ENCODE measurements around the gene LRRC49. TPM values are rescaled to one million over a fixed set of nuclear protein-coding genes. Genes with fewer than 3 reads are reported as not detected.
"Not testable (repeated sequence)": the region's sequence is repeated elsewhere in the genome, so short reads cannot be mapped to it uniquely, and the experiment has no call there.

Gene LRRC49
- total RNA-seq, 1 donor from 2014 or later: 6.8 TPM

- Histone ChIP-seq H3K9me3 (ENCODE audit: insufficient read depth, low read depth, low read length) (no peaks in the 10 kb centered on the region), H4K20me1 (ENCODE audit: insufficient read depth, low read length) (no peaks in the 10 kb centered on the region), H3K4me3 (ENCODE audit: insufficient read depth, low read depth, low read length) (no peak overlapping the region), H3K79me2 (ENCODE audit: insufficient read depth, low read length) (no peaks in the 10 kb centered on the region), H3K4me2 (ENCODE audit: low read length) (no peak overlapping the region), H3K9ac (ENCODE audit: low read length) (no peak overlapping the region), H3K27ac (ENCODE audit: low read depth, low read length) (no peak overlapping the region), H3K36me3 (ENCODE audit: insufficient read depth, low read length) (no peaks in the 10 kb centered on the region), H2AFZ (ENCODE audit: low read depth, low read length) (no peak overlapping the region), H3K4me1 (ENCODE audit: insufficient read depth, low read length) (no peaks in the 10 kb centered on the region), H3K27me3 (ENCODE audit: insufficient read depth, low read length) (no peaks in the 10 kb centered on the region)
- Mint-ChIP-seq H3K27ac (ENCODE audit: unreplicated experiment) (no peak overlapping the region), H3K9me3 (ENCODE audit: unreplicated experiment) (no peaks in the 10 kb centered on the region), H3K27me3 (ENCODE audit: low read depth, unreplicated experiment) (no peaks in the 10 kb centered on the region), H3K4me1 (ENCODE audit: low read depth, unreplicated experiment) (no peaks in the 10 kb centered on the region), H3K4me3 (ENCODE audit: unreplicated experiment) (no peak overlapping the region), H3K36me3 (ENCODE audit: low read depth, unreplicated experiment) (no peaks in the 10 kb centered on the region)
- FAIRE-seq (no peak), DNase-seq (ENCODE audit: low read depth) (no peak)
- TF ChIP-seq EZH2 (IDR thresholded peaks at IDR 0.05; ENCODE audit: insufficient read depth, low read length) (no peak), CTCF (IDR thresholded peaks at IDR 0.05; ENCODE audit: insufficient read depth, low read depth, low read length) (no peak)
Measured at GRCh38 chr15:71015342-71015741, 122.7 kb downstream of the LRRC49 start.

DNA sequence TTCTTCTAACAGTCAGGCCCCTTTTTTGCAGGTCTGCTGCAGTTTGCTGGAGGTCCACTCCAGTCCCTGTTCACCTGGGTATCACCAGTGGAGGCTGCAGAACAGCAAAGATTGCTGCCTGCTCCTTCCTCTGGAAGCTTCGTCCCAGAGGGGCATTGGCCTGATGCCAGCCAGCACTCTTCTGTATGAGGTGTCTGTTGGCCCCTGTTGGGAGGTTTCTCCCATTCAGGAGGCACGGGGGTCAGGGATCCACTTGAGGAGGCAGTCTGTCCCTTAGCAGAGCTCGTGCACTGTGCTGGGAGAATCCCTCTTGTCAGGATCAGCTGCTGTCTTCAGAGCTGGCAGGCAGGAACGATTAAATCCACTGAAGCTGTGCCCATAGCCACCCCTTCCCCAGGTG, 138.6 kb downstream of the LRRC49 start:
- not testable (repeated sequence) for FAIRE-seq; H3K4me3 Mint-ChIP-seq (ENCODE audit: unreplicated experiment); H3K4me2 ChIP-seq (ENCODE audit: low read length); H3K36me3 ChIP-seq (ENCODE audit: insufficient read depth, low read length); H3K4me1 ChIP-seq (ENCODE audit: insufficient read depth, low read length); H3K27me3 Mint-ChIP-seq (ENCODE audit: low read depth, unreplicated experiment); H3K9me3 Mint-ChIP-seq (ENCODE audit: unreplicated experiment); H3K9ac ChIP-seq (ENCODE audit: low read length); H3K4me1 Mint-ChIP-seq (ENCODE audit: low read depth, unreplicated experiment); DNase-seq (ENCODE audit: low read depth); H3K79me2 ChIP-seq (ENCODE audit: insufficient read depth, low read length); H2AFZ ChIP-seq (ENCODE audit: low read depth, low read length); H3K27ac ChIP-seq (ENCODE audit: low read depth, low read length); H3K27ac Mint-ChIP-seq (ENCODE audit: unreplicated experiment); H3K9me3 ChIP-seq (ENCODE audit: insufficient read depth, low read depth, low read length); H3K4me3 ChIP-seq (ENCODE audit: insufficient read depth, low read depth, low read length); H3K27me3 ChIP-seq (ENCODE audit: insufficient read depth, low read length); H4K20me1 ChIP-seq (ENCODE audit: insufficient read depth, low read length)
- H3K36me3 Mint-ChIP-seq (ENCODE audit: low read depth, unreplicated experiment): peaks cover 18% of the 10 kb centered on the region

DNA sequence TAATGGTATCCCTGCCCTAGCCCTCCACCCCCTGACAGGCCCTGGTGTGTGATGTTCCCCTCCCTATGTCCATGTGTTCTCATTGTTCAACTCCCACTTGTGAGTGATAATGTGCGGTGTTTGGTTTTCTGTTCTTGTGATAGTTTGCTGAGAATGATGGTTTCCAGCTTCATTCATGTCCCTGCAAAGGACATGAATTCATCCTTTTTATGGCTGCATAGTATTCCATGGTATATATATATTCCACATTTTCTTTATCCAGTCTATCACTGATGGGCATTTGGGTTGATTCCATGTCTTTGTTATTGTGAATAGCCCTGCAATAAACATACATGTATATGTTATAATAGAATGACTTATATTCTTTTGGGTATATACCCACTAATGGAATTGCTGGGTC, 142.9 kb downstream of the LRRC49 start:
- not testable (repeated sequence) for H3K27me3 ChIP-seq (ENCODE audit: insufficient read depth, low read length); H3K9me3 ChIP-seq (ENCODE audit: insufficient read depth, low read depth, low read length); H3K36me3 ChIP-seq (ENCODE audit: insufficient read depth, low read length); H3K4me1 ChIP-seq (ENCODE audit: insufficient read depth, low read length); H3K27me3 Mint-ChIP-seq (ENCODE audit: low read depth, unreplicated experiment); FAIRE-seq; H3K4me2 ChIP-seq (ENCODE audit: low read length); H3K27ac Mint-ChIP-seq (ENCODE audit: unreplicated experiment); H3K9ac ChIP-seq (ENCODE audit: low read length); H3K9me3 Mint-ChIP-seq (ENCODE audit: unreplicated experiment); H4K20me1 ChIP-seq (ENCODE audit: insufficient read depth, low read length); H3K27ac ChIP-seq (ENCODE audit: low read depth, low read length); H3K4me1 Mint-ChIP-seq (ENCODE audit: low read depth, unreplicated experiment); H3K4me3 ChIP-seq (ENCODE audit: insufficient read depth, low read depth, low read length); H3K4me3 Mint-ChIP-seq (ENCODE audit: unreplicated experiment); H2AFZ ChIP-seq (ENCODE audit: low read depth, low read length); H3K79me2 ChIP-seq (ENCODE audit: insufficient read depth, low read length); DNase-seq (ENCODE audit: low read depth)
- peaks cover 17% of the 10 kb centered on the region for H3K36me3 Mint-ChIP-seq (ENCODE audit: low read depth, unreplicated experiment)

Data from astrocyte (in vitro differentiated cells and primary cell).